Kidney (tissue), 14 donors: ENCODE results near the gene MAG. TPM values are rescaled to one million over a fixed set of nuclear protein-coding genes. Genes with fewer than 3 reads are reported as not detected.

Experiments
- DNase-seq, 5 donors: peaks; one replicate each; pipeline ENCODE4 v3.0.0-alpha.2; 2013 to 2020
- FAIRE-seq: peaks from 2 replicates; lab custom pipeline; 2012; peaks lifted over from hg19 to GRCh38; lab: Jason Lieb, UNC
- H3K27ac ChIP-seq, 2 donors: one replicate each; pipeline ENCODE4 v1.7.0; 2013; ENCODE audit warnings: low read depth in 2 of 2, low read length in 2 of 2, inconsistent platforms in 1 of 2
- H3K27me3 ChIP-seq: one replicate; pipeline ENCODE4 v1.7.1; 2013; ENCODE audit warnings: low read length, inconsistent platforms; ENCODE audit not compliant: control insufficient read depth, insufficient read depth
- H3K36me3 ChIP-seq, 3 donors: one replicate each; pipeline versions ENCODE4 v1.7.0 to v1.7.1; 2013; ENCODE audit warnings: low read length in 3 of 3, control low read depth in 1 of 3, inconsistent platforms in 1 of 3; ENCODE audit not compliant: insufficient read depth in 3 of 3, control insufficient read depth in 2 of 3
- H3K4me1 ChIP-seq, 3 donors: one replicate each; pipeline versions ENCODE4 v1.7.0 to v1.7.1; 2013; ENCODE audit warnings: low read length in 3 of 3, inconsistent platforms in 1 of 3, low read depth in 1 of 3; ENCODE audit not compliant: control insufficient read depth in 2 of 3, insufficient read depth in 2 of 3
- H3K4me3 ChIP-seq, 3 donors: one replicate each; pipeline versions ENCODE4 v1.7.0 to v1.8.1; 2013; ENCODE audit warnings: low read length in 3 of 3, control low read depth in 1 of 3, inconsistent platforms in 1 of 3
- H3K9ac ChIP-seq, 3 donors: one replicate each; pipeline versions ENCODE4 v1.7.0 to v1.7.1; 2013; ENCODE audit warnings: low read length in 3 of 3, control low read depth in 1 of 3, inconsistent platforms in 1 of 3
- H3K9me3 ChIP-seq, 3 donors: one replicate each; pipeline versions ENCODE4 v1.7.0 to v1.7.1; 2013; ENCODE audit warnings: low read length in 3 of 3, control low read depth in 1 of 3, inconsistent platforms in 1 of 3; ENCODE audit not compliant: control insufficient read depth in 2 of 3, insufficient read depth in 1 of 3
- CTCF ChIP-seq: IDR thresholded peaks from 3 replicates; pipeline ENCODE4 v1.5.1; 2012; ENCODE audit warnings: mild to moderate bottlenecking, moderate library complexity, borderline replicate concordance; ENCODE audit not compliant: insufficient read depth; ENCODE audit errors: extremely low read depth
- intact Hi-C: fragments of 100-400 bp; cut with DNase I; formaldehyde crosslinking; loops from one replicate; pipeline ENCODE4 v1.11.1; 2022
- polyA plus RNA-seq: library from polyadenylated mRNA; stranded (reverse); fragments of 350-450 nt; fragmentation: Illumina TruSeq; extraction: RNeasy Lipid Tissue Mini Kit (QIAGEN cat#74804); gene quantifications from one replicate; pipeline ENCODE4 v1.2.3, GENCODE V29; 2014; ENCODE audit warnings: low read depth, low replicate concordance; ENCODE audit not compliant: insufficient read depth
- total RNA-seq: library from RNA; stranded (reverse); fragmentation: NEBNext Ultra II Directional; extraction: Animal tissue kit (Norgen Biotek cat#: 25700); gene quantifications from one replicate; pipeline ENCODE4 v1.2.1, GENCODE V29; 2021
- donor health status: control.
- donor health status: control.
- donor health status: control.
- donor health status: control.
- donor health status: control.
- donor health status: DM: yes; HTN: yes; CAD: no.
- donor health status: Normal renal cell carcinoma (clear cell type).

MAG gene
- total and polyA plus RNA-seq, 2 donors from 2014 or later = 0.41 to 1.1 TPM

- intact Hi-C loops = loop anchor here (10.0 kb wide), 1 partner anchor 115 kb away; no protein-coding TSS in a partner anchor
- H3K4me3 ChIP-seq = no peak overlapping the region
- DNase-seq = peak in 2 of 5 donors; percentile 56 to 66
Observed at GRCh38 chr19:35349614-35350521, 57.9 kb downstream of the MAG start.

GRCh38 chr19:35350591-35350990, 58.6 kb downstream of the MAG start:
- DNase-seq = peak; percentile 65 to 84 (median 80)
- intact Hi-C loops = loop anchor here (10.0 kb wide), 1 partner anchor 114 kb away; no protein-coding TSS in a partner anchor
- Histone ChIP-seq H3K36me3 (no peaks in the 10 kb centered on the region), H3K4me1 (peaks cover 0 to 2% (median 0%) of the 10 kb centered on the region in 3 donors), H3K9ac (no peak overlapping the region), H3K4me3 (no peak overlapping the region), H3K27me3 (no peaks in the 10 kb centered on the region), H3K27ac (no peak overlapping the region), H3K9me3 (no peaks in the 10 kb centered on the region)
- no peak for FAIRE-seq
- TF ChIP-seq CTCF = no peak

More at GRCh38 chr19:35349614-35350521, 57.9 kb downstream of the MAG start:
- H3K27me3 ChIP-seq = no peaks in the 10 kb centered on the region
- no peak overlapping the region for H3K27ac ChIP-seq
- TF ChIP-seq CTCF = no peak
- peaks cover 0 to 2% (median 0%) of the 10 kb centered on the region in 3 donors for H3K4me1 ChIP-seq
- no peak overlapping the region for H3K9ac ChIP-seq
- no peaks in the 10 kb centered on the region for H3K36me3 ChIP-seq
- H3K9me3 ChIP-seq = no peaks in the 10 kb centered on the region
- FAIRE-seq = no peak

- H3K4me1 ChIP-seq = peaks cover 0 to 2% (median 0%) of the 10 kb centered on the region in 3 donors
- no peak for TF ChIP-seq CTCF
- intact Hi-C loops = loop anchor here (10.0 kb wide), 1 partner anchor 113 kb away; no protein-coding TSS in a partner anchor
- no peaks in the 10 kb centered on the region for H3K9me3 ChIP-seq
- no peak overlapping the region for H3K9ac ChIP-seq
- DNase-seq = peak in 2 of 5 donors; percentile 54 to 66
- no peak overlapping the region for H3K27ac ChIP-seq
- no peaks in the 10 kb centered on the region for H3K36me3 ChIP-seq
- no peak for FAIRE-seq
- no peaks in the 10 kb centered on the region for H3K27me3 ChIP-seq
- H3K4me3 ChIP-seq = no peak overlapping the region
Observed at GRCh38 chr19:35351411-35352176, 59.6 kb downstream of the MAG start.
